GM18505 (cell line): ENCODE measurements around the gene SPG21.

Experiments
- ATAC-seq: cut with Tn5 transposase; IDR thresholded peaks from one replicate; pipeline ENCODE4 v1.9.1; 2021; ENCODE audit not compliant: unreplicated experiment
- POLR2A ChIP-seq: IDR thresholded peaks from 4 replicates; pipeline ENCODE4 v1.6.1; 2011; ENCODE audit warnings: borderline replicate concordance; ENCODE audit not compliant: insufficient read depth, insufficient read length; ENCODE audit errors: extremely low read depth

The SPG21 gene

DNA sequence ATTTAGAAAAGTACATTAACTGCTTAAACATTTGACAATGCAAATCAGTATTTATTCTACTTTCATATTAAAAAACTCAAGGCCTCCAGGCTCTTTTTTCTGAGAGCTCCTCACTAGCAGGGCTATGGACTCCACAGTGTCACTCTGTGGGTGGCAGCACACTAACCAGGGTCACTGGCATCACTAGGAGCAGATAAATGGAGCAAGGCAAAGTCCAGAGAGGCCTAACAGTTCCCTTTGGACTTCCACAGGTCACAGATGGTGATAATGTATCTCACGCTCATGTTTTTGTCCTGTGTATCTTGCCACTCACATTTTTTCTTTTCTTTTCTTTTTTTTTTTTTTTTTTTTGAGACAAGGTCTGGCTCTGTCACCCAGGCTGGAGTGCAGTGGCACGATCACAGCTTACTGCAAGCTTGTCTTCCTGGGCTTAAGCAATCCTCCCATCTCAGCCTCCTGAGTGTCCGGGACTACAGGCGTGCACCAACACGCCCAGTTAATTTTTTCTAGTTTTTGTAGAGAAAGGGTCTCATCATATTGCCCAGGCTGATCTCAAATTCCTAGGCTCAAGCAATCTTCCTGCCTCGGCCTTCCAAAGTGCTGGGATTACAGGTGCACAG lies 7.8 kb downstream of the SPG21 start:
- no peak for ATAC-seq
- no peak for TF ChIP-seq POLR2A

DNA sequence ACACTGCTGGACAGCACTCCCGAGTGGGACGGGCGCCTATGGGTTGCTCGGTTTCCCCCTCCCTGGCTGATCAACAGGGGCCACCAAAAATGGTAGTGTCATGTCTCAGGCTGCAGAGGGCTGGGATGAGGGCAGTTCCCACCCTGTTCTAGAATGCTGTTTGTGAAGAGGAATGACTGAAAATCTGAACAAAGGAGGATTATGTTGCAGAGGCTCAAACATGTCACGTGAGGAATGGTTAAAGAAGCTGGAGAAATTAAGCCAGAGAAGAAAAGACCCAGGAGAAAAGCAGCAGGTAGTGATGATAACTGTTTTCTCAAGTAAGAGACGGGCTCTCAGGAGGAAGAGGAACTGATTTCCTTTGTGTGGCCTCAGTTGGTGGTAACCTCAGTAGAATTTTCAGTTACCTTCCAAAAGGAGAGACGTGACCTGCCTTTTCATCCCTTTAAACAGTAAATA lies 10.4 kb downstream of the SPG21 start:
- TF ChIP-seq POLR2A, result no peak
- no peak for ATAC-seq

DNA sequence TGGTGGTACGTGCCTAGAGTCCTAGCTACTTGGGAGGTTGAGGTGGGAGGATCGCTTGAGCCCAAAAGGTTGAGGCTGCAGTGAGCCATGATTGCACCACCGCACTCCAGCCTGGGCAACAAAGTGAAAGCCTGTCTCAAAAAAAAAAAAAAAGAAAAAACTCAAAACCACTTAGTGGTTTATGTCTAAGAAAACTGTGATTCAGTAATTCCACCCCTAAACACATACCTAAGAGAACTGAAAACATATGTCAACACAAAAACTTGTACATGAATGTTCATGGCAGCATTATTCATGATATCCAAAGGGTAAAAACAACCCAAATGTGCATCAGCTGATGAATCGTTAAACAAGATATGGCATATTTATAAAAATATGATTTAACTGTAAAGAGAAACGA lies 14.3 kb downstream of the SPG21 start:
- no peak for TF ChIP-seq POLR2A
- no peak for ATAC-seq

DNA sequence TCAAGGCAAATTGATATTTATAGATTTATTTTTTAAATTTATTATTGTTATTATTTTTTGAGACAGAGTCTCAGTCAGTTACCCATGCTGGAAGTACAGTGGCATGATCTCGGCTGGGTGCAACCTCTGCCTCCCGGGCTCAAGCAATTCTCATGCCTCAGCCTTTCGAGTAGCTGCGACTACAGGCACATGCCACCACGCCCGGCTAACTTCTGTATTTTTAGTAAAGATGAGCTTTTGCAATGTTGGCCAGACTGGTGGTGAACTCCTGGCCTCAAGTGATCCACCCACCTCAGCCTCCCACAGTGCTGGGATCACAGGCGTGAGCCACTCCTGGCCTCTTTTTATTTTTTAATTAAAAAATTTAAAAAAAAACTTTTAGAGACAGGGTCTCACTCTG lies 19.0 kb downstream of the SPG21 start:
- no peak for ATAC-seq
- TF ChIP-seq POLR2A, result no peak

DNA sequence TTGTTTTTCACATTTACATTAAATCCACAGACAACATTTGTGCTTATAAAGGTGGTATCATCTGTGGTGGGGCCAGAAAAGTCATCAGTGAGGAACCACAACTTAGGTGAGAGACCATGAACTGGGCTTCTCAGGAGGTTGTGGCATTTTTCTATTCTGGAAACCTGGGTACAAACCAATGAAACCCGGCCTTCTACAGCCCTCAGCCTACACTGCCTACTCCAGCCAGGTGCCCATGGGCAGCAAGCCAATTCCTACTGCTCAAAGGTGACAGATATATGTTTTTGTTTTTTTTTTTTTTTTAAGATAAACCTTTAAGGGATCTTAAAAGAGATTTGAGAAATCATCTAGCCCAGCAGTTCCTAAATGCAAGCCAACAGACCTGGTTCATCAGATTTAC lies 20.3 kb downstream of the SPG21 start:
- no peak for TF ChIP-seq POLR2A
- ATAC-seq, result no peak

DNA sequence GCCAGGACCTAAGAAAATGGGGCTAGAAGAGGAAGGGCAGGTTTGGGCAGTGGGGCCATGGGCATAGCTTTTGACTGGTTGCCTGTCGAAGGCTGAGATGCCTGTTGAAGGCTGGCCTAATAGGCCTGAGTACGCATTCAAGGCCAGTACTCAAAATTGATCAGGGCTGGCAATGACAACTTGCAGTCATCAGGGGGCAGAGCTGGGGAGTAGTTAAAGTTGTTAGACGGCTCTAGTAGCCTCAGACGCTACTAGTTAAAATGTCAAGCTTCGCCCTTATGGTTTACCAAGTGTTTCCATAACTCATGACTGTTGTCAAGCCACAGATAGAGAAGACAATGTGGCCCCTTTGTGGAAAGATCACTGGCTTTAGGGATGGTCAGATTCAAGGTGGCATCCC lies 28.7 kb downstream of the SPG21 start:
- no peak for ATAC-seq
- TF ChIP-seq POLR2A, result no peak

DNA sequence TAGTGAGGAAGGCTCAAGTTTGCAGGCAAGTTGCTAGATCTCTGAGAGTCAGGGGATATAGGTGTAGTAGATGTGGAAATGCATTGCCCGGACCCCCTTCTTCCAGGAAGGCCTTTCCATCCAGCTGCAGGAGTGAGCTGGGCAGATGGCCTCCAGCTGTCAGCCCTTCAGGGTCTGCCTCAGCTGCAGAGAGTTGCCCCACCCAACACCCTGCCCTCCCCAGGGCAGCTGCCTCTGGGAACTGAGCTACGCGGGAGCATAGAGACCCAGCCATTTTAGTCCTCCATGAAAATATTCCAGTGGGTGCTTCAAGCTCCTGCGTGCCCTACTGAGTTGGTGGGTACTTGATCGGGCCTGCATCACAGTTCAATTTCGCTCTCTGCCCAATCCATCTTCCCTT lies 29.6 kb downstream of the SPG21 start:
- no peak for ATAC-seq
- TF ChIP-seq POLR2A, result no peak

DNA sequence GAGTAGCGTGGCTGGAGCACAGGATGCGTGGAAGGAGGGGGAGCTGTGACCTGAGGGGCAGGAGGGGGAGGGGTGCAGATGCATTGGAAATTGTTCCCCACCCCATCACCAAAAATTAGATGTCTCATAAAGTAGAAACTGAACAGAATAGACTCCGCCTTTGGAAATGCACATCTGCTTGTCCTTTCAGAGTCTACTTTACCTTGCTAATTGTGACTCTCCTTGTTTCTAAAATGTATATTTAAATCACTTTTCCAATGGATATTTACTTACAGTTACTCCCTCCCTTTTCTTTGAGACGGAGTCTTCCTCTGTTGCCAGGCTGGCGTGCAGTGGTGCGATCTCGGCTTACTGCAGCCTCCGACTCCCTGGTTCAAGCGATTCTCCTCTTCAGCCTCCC lies 30.6 kb downstream of the SPG21 start:
- no peak for TF ChIP-seq POLR2A
- ATAC-seq, result no peak

DNA sequence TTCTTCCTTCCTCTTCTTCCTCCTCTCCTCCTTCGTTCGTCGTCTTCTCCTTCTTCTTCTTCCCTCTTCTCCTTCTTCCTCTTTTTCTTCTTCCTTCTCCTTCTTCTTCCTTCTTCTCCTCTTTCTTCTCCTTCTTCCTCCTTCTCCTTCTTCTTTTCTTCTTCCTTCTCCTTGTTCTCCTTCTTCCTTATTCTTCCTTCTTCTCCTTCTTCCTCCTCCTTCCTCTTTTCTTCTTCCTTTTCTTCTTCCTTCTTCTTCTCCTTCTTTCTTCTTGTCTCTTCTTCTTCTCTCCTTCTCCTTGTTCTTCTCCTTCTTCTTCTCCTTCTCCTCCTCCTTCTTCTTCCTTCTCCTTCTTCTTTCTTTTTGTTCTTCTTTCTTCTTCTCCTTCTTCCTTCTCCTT lies 35.3 kb downstream of the SPG21 start:
- TF ChIP-seq POLR2A, result no peak
- ATAC-seq, result no peak

DNA sequence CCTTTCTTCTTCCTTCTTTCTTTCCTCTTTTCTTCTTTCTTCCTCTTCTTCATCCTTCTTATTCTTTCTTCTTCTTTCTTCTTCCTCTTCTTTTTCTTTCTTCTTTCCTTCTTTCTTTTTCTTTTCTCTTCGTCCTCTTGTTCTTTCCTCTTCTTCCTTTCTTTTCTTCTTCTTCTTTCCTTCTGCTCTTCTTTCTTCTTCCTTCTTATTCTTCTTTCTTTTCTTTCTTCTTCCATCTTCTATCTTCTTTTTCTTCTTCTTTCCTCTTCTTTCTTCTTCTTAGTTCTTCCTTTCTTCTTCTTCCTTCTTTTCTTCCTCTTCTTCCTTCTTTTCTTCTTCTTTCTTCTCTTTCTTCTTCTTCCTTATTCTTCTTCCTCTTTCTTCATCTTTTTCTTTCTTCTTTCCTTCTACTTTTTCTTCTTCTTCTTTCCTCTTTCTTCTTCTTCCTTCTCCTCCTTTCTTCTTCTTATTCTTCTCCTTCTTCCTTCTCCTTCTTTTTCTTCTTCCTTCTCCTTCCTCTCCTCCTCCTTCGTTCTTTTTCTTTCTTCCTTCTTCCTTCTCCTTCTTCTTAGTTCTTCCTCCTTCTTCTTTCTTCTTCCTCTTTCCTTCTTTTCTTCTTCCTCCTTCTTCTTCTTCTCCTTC lies 37.8 kb downstream of the SPG21 start:
- TF ChIP-seq POLR2A, result no peak

DNA sequence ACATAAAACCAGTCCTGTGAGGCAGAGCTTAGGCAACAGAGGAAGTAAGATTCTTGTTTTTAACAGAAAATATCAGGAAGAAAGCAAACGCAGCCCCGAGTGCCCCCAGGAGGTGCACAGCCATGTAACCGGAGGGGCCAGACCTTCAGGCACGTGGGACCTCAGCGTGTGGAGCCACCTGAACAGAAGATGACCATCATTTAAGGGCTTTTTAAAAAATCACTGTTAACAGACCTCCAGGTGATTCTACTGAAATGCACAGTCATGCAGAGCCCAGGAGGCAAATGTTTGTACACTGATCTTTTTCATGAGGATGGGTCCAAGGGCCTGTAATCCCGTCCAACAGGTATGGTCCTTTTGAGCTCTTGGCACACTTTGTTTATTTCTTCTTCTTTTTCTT lies 38.8 kb downstream of the SPG21 start:
- ATAC-seq, result no peak
- no peak for TF ChIP-seq POLR2A

More for the DNA sequence above, 37.8 kb downstream of the SPG21 start:
- no peak for ATAC-seq

DNA sequence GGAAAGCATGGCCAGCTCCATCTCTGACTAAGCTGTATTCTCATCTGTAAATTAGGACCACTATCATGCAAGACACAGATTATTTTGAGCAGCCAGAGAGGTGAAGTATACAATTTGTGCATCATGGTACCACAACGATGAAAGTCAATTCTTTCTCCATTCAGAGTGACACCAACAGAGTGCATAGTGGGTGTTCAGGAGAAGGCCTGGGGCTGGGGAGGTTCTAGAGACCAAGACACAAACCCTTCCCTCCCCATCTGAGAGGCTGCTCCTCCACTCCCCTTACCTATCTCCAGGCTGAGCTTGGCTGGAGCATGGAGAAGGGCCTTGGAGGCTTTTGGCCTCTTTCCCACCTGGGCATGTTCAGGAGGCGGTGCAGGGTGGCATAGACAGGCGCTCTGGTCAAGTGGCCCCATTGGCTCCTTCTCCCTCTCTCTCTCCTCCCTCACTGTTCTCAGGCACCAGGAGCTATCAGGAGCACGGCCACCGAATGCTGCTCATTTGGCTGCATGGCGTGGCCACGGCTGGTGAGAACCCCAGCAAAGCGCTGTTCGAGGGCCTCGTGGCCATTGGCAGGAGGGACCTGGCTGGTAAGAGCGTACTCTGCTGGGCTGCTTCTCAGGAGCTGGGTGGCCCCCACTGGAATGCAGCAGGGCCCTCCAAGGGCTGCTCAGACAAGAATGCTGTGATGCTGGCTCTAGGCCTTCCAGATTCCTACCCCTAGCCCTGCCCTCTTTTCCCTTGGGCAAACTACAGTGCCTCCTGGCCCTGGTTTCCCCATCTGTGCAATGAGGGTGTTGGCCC lies 40.1 kb downstream of the SPG21 start:
- TF ChIP-seq POLR2A, result no peak
- ATAC-seq, result no peak

DNA sequence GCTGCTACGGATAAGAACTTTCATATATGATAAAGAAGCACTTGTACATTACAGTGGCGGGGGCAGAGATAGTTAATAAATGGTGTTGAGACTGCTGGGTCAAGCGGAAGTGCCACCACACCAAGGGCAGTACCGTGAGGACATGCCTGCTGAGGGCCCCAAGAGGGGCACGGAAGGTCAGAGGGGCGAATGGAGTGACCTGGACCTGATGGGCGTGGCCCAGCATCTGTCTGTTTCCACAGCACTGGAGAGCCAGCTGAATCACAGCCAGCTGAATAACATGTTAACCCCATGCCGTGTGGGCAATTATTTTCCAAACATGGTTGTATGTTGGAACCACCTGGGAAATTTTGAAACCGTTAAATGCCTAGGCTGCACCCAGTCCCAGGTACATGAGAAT lies 40.8 kb downstream of the SPG21 start:
- no peak for ATAC-seq

DNA sequence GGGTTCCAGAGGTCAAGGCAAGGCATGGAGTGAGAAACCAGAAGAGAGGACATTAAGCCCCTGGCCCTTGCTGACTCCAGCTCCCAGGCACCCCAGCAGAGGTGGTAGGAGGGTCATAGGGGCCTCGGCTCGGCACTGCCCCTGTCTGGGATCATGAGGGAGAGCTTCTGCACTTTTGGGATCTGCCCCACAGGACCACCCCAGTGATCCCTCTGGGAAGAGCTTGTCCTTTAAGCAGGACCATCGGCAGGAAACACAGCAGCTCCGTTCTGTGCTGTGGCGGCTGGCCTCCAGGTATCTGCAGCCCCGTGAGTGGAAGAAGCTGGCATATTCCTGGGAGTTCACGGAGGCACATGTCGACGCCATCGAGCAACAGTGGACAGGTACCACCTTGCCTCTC lies 42.5 kb downstream of the SPG21 start:
- no peak for TF ChIP-seq POLR2A

More for the DNA sequence above, 40.8 kb downstream of the SPG21 start:
- TF ChIP-seq POLR2A, result no peak

More for the DNA sequence above, 42.5 kb downstream of the SPG21 start:
- no peak for ATAC-seq
